Measurements from ENCODE around the gene MLLT1.

MLLT1 gene

GRCh38 chr19:6198896-6199239 is 80.9 kb downstream of the MLLT1 start:
- peak overlapping the region; percentile 91 for H3K9ac ChIP-seq (ENCODE audit: low read depth, low read length, poor library complexity, severe bottlenecking)

GRCh38 chr19:6196361-6196760 is 83.4 kb downstream of the MLLT1 start:
- no peak for TF ChIP-seq CTCF (conservative IDR thresholded peaks at IDR 0.05; ENCODE audit: low read length)
- no peak for TF ChIP-seq EZH2phosphoT487 (IDR thresholded peaks at IDR 0.05; ENCODE audit: borderline replicate concordance)
- Histone ChIP-seq H3K27me3 (ENCODE audit: insufficient read depth, low read length, poor library complexity, severe bottlenecking) (no peaks in the 10 kb centered on the region), H3K9me3 (ENCODE audit: insufficient read depth, low read depth, low read length) (no peaks in the 10 kb centered on the region), H3K36me3 (ENCODE audit: insufficient read depth, low read length) (no peaks in the 10 kb centered on the region), H2AFZ (ENCODE audit: low read length) (no peak overlapping the region), H3K79me2 (ENCODE audit: insufficient read depth, low read length) (peaks cover 15% of the 10 kb centered on the region; the same call in 1 of the 2 replicates), H3K4me2 (ENCODE audit: low read depth, low read length, poor library complexity, severe bottlenecking) (no peak overlapping the region), H3K4me1 (ENCODE audit: insufficient read depth, low read length, poor library complexity, severe bottlenecking) (peaks cover 9% of the 10 kb centered on the region), H3F3A (ENCODE audit: low read depth) (no peaks in the 10 kb centered on the region), H3K9ac (ENCODE audit: low read depth, low read length, poor library complexity, severe bottlenecking) (no peak overlapping the region), H4K20me1 (ENCODE audit: insufficient read depth, low read length, poor library complexity, severe bottlenecking) (no peaks in the 10 kb centered on the region), H3K9me2 (replicated peaks; ENCODE audit: low read depth, low read length) (no peaks in the 10 kb centered on the region), H3K4me3 (ENCODE audit: low read length, poor library complexity, severe bottlenecking) (no peak overlapping the region)

More at GRCh38 chr19:6198896-6199239, 80.9 kb downstream of the MLLT1 start:
- H3K4me3 ChIP-seq (ENCODE audit: low read length, poor library complexity, severe bottlenecking) = peak overlapping the region; percentile 90
- peaks cover 9% of the 10 kb centered on the region for H3K4me1 ChIP-seq (ENCODE audit: insufficient read depth, low read length, poor library complexity, severe bottlenecking)
- H3F3A ChIP-seq (ENCODE audit: low read depth) = no peaks in the 10 kb centered on the region
- H3K4me2 ChIP-seq (ENCODE audit: low read depth, low read length, poor library complexity, severe bottlenecking) = peak overlapping the region; percentile 96
- no peak for TF ChIP-seq CTCF (conservative IDR thresholded peaks at IDR 0.05; ENCODE audit: low read length)
- TF ChIP-seq EZH2phosphoT487 (IDR thresholded peaks at IDR 0.05; ENCODE audit: borderline replicate concordance) = no peak
- H2AFZ ChIP-seq (ENCODE audit: low read length) = peak overlapping the region; percentile 89
- H3K9me2 ChIP-seq (replicated peaks; ENCODE audit: low read depth, low read length) = no peaks in the 10 kb centered on the region
- H3K79me2 ChIP-seq (ENCODE audit: insufficient read depth, low read length) = peaks cover 15% of the 10 kb centered on the region; the same call in 1 of the 2 replicates
- H4K20me1 ChIP-seq (ENCODE audit: insufficient read depth, low read length, poor library complexity, severe bottlenecking) = no peaks in the 10 kb centered on the region
- no peaks in the 10 kb centered on the region for H3K36me3 ChIP-seq (ENCODE audit: insufficient read depth, low read length)
- H3K27me3 ChIP-seq (ENCODE audit: insufficient read depth, low read length, poor library complexity, severe bottlenecking) = no peaks in the 10 kb centered on the region
- no peaks in the 10 kb centered on the region for H3K9me3 ChIP-seq (ENCODE audit: insufficient read depth, low read depth, low read length)

GRCh38 chr19:6188811-6189210 is 91.0 kb downstream of the MLLT1 start:
- Histone ChIP-seq H3K9me3 (ENCODE audit: insufficient read depth, low read depth, low read length) (no peaks in the 10 kb centered on the region), H3K27me3 (ENCODE audit: insufficient read depth, low read length, poor library complexity, severe bottlenecking) (no peaks in the 10 kb centered on the region), H3K36me3 (ENCODE audit: insufficient read depth, low read length) (no peaks in the 10 kb centered on the region), H3K9me2 (replicated peaks; ENCODE audit: low read depth, low read length) (no peaks in the 10 kb centered on the region), H3K4me3 (ENCODE audit: low read length, poor library complexity, severe bottlenecking) (no peak overlapping the region), H3K4me1 (ENCODE audit: insufficient read depth, low read length, poor library complexity, severe bottlenecking) (no peaks in the 10 kb centered on the region), H3K4me2 (ENCODE audit: low read depth, low read length, poor library complexity, severe bottlenecking) (no peak overlapping the region), H3K9ac (ENCODE audit: low read depth, low read length, poor library complexity, severe bottlenecking) (no peak overlapping the region), H2AFZ (ENCODE audit: low read length) (no peak overlapping the region), H3K79me2 (ENCODE audit: insufficient read depth, low read length) (no peaks in the 10 kb centered on the region), H4K20me1 (ENCODE audit: insufficient read depth, low read length, poor library complexity, severe bottlenecking) (no peaks in the 10 kb centered on the region), H3F3A (ENCODE audit: low read depth) (no peaks in the 10 kb centered on the region)
- TF ChIP-seq CTCF (conservative IDR thresholded peaks at IDR 0.05; ENCODE audit: low read length) (no peak), EZH2phosphoT487 (IDR thresholded peaks at IDR 0.05; ENCODE audit: borderline replicate concordance) (no peak)

All from Loucy (cell line).